K562 (cell line): ENCODE results near the gene MTMR3. TPM values are rescaled to one million over a fixed set of nuclear protein-coding genes. Genes with fewer than 3 reads are reported as not detected.

Experiments
- ATAC-seq: fragments of 200-7000 bp; cut with Tn5 transposase; 3 replicates; pipeline ENCODE4 v1.9.1; 2020; ENCODE audit warnings: moderate library complexity
- BruUV-seq: library from RNA; stranded (reverse); fragments of 400-500 nt; replicated peaks from 2 replicates; lab custom pipeline; 2021; lab: Mats Ljungman, UMichigan
- CTCF ChIA-PET: fragments of 300-600 bp; formaldehyde crosslinking; extraction: SDS; loops from one replicate; lab custom pipeline; 2021; ENCODE audit warnings: low intra/inter-chr PET ratio; lab: Yijun Ruan, JAX
- POLR2A ChIA-PET: fragments of 300-600, 350-650 bp; sonication (Branson Sonifier 250); formaldehyde crosslinking; extraction: SDS; loops from one replicate; lab custom pipeline; 2021; ENCODE audit warnings: antibody characterized with exemption, inconsistent platforms; lab: Yijun Ruan, JAX
- DNase-seq, 4 experiments: peaks; one replicate each; pipeline versions ENCODE4 v3.0.0 to v3.0.0-alpha.2; 2011 to 2018; ENCODE audit warnings: low spot score in 3 of 4, mixed read lengths in 3 of 4; ENCODE audit errors: extremely low read depth in 1 of 4
- FAIRE-seq: peaks from 2 replicates; lab custom pipeline; 2011; peaks lifted over from hg19 to GRCh38; lab: Jason Lieb, UNC
- H2AFZ ChIP-seq: 2 replicates; pipeline ENCODE4 v1.6.0; 2011; ENCODE audit warnings: low read depth, low read length, control low read depth, inconsistent platforms
- H3K27ac ChIP-seq: fragments of 200-600 bp; 3 replicates; pipeline ENCODE4 v1.8.0; 2011; ENCODE audit warnings: low read depth, mild to moderate bottlenecking, control low read depth, inconsistent platforms, low read length, moderate library complexity, mixed read lengths; ENCODE audit errors: extremely low read depth
- H3K27me3 ChIP-seq, 2 experiments: fragments of 300-600 bp in 1 of 2; 2 replicates in 1 of 2; 3 replicates in 1 of 2; pipeline versions ENCODE4 v1.6.0 to v1.8.0; 2011; ENCODE audit warnings: inconsistent platforms in 2 of 2, low read length in 2 of 2, mild to moderate bottlenecking in 1 of 2, mixed read lengths in 1 of 2, moderate library complexity in 1 of 2; ENCODE audit not compliant: control insufficient read depth in 2 of 2, insufficient read depth in 2 of 2
- H3K36me3 ChIP-seq: fragments of 300-600 bp; 3 replicates; pipeline ENCODE4 v1.8.0; 2011; ENCODE audit warnings: mild to moderate bottlenecking, low read length, inconsistent platforms; ENCODE audit not compliant: control insufficient read depth, insufficient read depth
- H3K4me1 ChIP-seq, 2 experiments: fragments of 200-600 bp in 1 of 2; replicated peaks in 1 of 2; 2 replicates in 1 of 2; 3 replicates in 1 of 2; pipeline versions ENCODE4 v1.5.1 to v1.8.0; 2011; ENCODE audit warnings: inconsistent platforms in 2 of 2, low read length in 2 of 2, mild to moderate bottlenecking in 1 of 2, mixed read lengths in 1 of 2, moderate library complexity in 1 of 2; ENCODE audit not compliant: control insufficient read depth in 2 of 2, insufficient read depth in 2 of 2
- H3K4me2 ChIP-seq: 2 replicates; pipeline ENCODE4 v1.6.1; 2011; ENCODE audit warnings: low read length, control low read depth, inconsistent platforms, mixed read lengths; ENCODE audit not compliant: insufficient read depth
- H3K4me3 ChIP-seq: fragments of 200-600 bp; sonication (generic), shearing (Covaris generic); 2 replicates; pipeline ENCODE4 v1.5.1; 2016; ENCODE audit warnings: control low read depth, inconsistent platforms
- H3K79me2 ChIP-seq: fragments of 200-600 bp; 3 replicates; pipeline ENCODE4 v1.8.0; 2011; ENCODE audit warnings: low read length, inconsistent platforms; ENCODE audit not compliant: control insufficient read depth, insufficient read depth
- H3K9ac ChIP-seq, 2 experiments: 2 replicates each; pipeline versions ENCODE4 v1.6.0 to v1.6.1; 2011; ENCODE audit warnings: low read depth in 2 of 2, low read length in 2 of 2, control low read depth in 1 of 2, inconsistent platforms in 1 of 2, mild to moderate bottlenecking in 1 of 2, mixed read lengths in 1 of 2; ENCODE audit not compliant: insufficient read depth in 1 of 2
- H3K9me1 ChIP-seq: one replicate; pipeline ENCODE4 v1.6.0; 2011; ENCODE audit warnings: inconsistent platforms, mild to moderate bottlenecking, low read length, moderate library complexity; ENCODE audit not compliant: control insufficient read depth, insufficient read depth
- H3K9me3 ChIP-seq: replicated peaks from 2 replicates; pipeline ENCODE4 v1.5.1; 2011; ENCODE audit warnings: low read depth, low read length, inconsistent platforms; ENCODE audit not compliant: control insufficient read depth, insufficient read depth
- H4K20me1 ChIP-seq: replicated peaks from 2 replicates; pipeline ENCODE4 v1.6.1; 2011; ENCODE audit warnings: low read length, inconsistent platforms, mixed read lengths; ENCODE audit not compliant: control insufficient read depth, insufficient read depth
- CTBP1 ChIP-seq: fragments of 450-650 bp; IDR thresholded peaks from 2 replicates; pipeline ENCODE4 v1.6.1; 2016; ENCODE audit warnings: borderline replicate concordance
- ELF1 ChIP-seq: fragments of 200-800 bp; sonication (Bioruptor generic); IDR thresholded peaks from 2 replicates; pipeline ENCODE4 v1.6.1; 2016; ENCODE audit warnings: missing genetic modification characterization, missing compliant biosample characterization
- KAT7 ChIP-seq: sonication (generic); formaldehyde crosslinking; IDR thresholded peaks from 2 replicates; pipeline ENCODE4 v1.8.0; 2022; ENCODE audit warnings: missing genetic modification reagents, mild to moderate bottlenecking, borderline replicate concordance
- NR3C1 ChIP-seq: sonication (generic); formaldehyde crosslinking; IDR thresholded peaks from 2 replicates; pipeline ENCODE4 v1.8.1; 2022; ENCODE audit warnings: missing genetic modification reagents
- PHF21A ChIP-seq: fragments of 450-650 bp; IDR thresholded peaks from 2 replicates; pipeline ENCODE4 v1.6.1; 2017; ENCODE audit warnings: low read depth, borderline replicate concordance
- in situ Hi-C: fragments of 300-500 bp; cut with MboI; formaldehyde crosslinking; loops from 4 replicates; pipeline ENCODE4 v1.15.0; 2018; ENCODE audit warnings: inconsistent platforms, mixed read lengths
- intact Hi-C: fragments of 100-400 bp; cut with micrococcal nuclease; formaldehyde crosslinking; loops from 2 replicates; pipeline ENCODE4 v1.14.2; 2022
- polyA plus RNA-seq, 8 experiments: library from polyadenylated mRNA; depleted of rRNA in 4 of 8; stranded (reverse) in 5 of 8; unstranded in 3 of 8; fragments of >200 nt; fragmentation: Nextera tagmentation in 2 of 8; fragmentation: Illumina TruSeq in 1 of 8; extraction: Ambion mirVana in 2 of 8; extraction: Trizol in 1 of 8; gene quantifications; 2 replicates each; pipeline versions ENCODE4 v1.2.1 to v1.2.3, GENCODE V29; 2011 to 2014; ENCODE audit warnings: inconsistent platforms in 1 of 8, missing spikeins in 1 of 8
- total RNA-seq, 7 experiments: library from RNA; depleted of rRNA in 6 of 7; stranded (reverse); fragments of >200 nt in 6 of 7; fragmentation: Illumina TruSeq in 2 of 7; extraction: Trizol in 2 of 7; gene quantifications; 2 replicates each; pipeline versions ENCODE4 v1.2.1 to v1.2.3, GENCODE V29; 2011 to 2021; ENCODE audit warnings: low replicate concordance in 1 of 7
- TF ChIP-seq, protein P1 (sequence below), 2 experiments: fragments of 250-450 bp in 1 of 2; fragments of 450-650 bp in 1 of 2; sonication (Bioruptor Pico) in 1 of 2; IDR thresholded peaks; 2 replicates each; pipeline versions ENCODE4 v1.6.1 to v1.8.0; 2016 to 2021; ENCODE audit warnings: mild to moderate bottlenecking in 2 of 2, moderate library complexity in 2 of 2, missing compliant biosample characterization in 1 of 2, missing genetic modification characterization in 1 of 2
- TF ChIP-seq, protein P2 (sequence below): fragments of 450-650 bp; IDR thresholded peaks from one replicate; pipeline ENCODE4 v1.6.1; 2018; ENCODE audit warnings: mild to moderate bottlenecking, moderate library complexity; ENCODE audit not compliant: partially characterized antibody
- TF ChIP-seq, protein P3 (sequence below): sonication (generic); formaldehyde crosslinking; IDR thresholded peaks from 2 replicates; pipeline ENCODE4 v1.8.0; 2023; ENCODE audit warnings: mild to moderate bottlenecking, missing genetic modification reagents

MTMR3 gene
- total and polyA plus RNA-seq, 9 of the 15 experiments (the other 6 are each of a cell fraction or from before 2014, with no cell fraction given), result 1.6 to 13.7 (median 7.9) TPM

DNA sequence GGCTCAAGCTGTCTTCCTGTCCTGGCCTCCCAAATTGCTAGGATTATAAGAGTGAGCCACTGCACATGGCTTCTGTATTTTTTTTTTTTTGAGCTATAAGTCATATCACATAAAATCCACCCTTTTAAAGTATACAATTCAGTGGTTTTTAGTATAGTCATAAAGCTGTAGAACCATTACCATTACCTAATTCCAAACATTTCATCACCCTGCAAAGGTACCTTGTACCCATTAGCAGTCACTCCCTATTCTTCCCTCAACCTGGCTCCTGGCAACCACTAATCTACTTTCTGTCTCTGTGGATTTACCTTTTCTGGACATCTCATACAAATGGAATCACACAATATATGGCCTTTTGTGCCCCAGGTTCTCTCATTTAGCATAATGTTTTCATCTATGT, 84.5 kb downstream of the MTMR3 start:
- H2AFZ ChIP-seq, result no peak overlapping the region
- H3K9ac ChIP-seq, result no peak overlapping the region
- no peak for FAIRE-seq
- ChIA-PET POLR2A (interaction anchor here (1.4 kb wide), 1 partner anchor 60 kb away, joined by 3 read pairs; no protein-coding TSS in a partner anchor), CTCF (no interaction called here)
- intact Hi-C loops, result no loop called here
- no peaks in the 10 kb centered on the region for H3K9me1 ChIP-seq
- TF ChIP-seq, protein P1, sequence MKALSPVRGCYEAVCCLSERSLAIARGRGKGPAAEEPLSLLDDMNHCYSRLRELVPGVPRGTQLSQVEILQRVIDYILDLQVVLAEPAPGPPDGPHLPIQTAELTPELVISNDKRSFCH (CRISPR knock-in tag; IDR thresholded peaks at IDR 0.05), result no peak
- TF ChIP-seq, protein P1 (tag; IDR thresholded peaks at IDR 0.05), result no peak
- TF ChIP-seq CTBP1 (no peak), PHF21A (no peak), KAT7 (CRISPR knock-in tag) (no peak), ELF1 (tag) (no peak), NR3C1 (no peak)
- TF ChIP-seq, protein P2, sequence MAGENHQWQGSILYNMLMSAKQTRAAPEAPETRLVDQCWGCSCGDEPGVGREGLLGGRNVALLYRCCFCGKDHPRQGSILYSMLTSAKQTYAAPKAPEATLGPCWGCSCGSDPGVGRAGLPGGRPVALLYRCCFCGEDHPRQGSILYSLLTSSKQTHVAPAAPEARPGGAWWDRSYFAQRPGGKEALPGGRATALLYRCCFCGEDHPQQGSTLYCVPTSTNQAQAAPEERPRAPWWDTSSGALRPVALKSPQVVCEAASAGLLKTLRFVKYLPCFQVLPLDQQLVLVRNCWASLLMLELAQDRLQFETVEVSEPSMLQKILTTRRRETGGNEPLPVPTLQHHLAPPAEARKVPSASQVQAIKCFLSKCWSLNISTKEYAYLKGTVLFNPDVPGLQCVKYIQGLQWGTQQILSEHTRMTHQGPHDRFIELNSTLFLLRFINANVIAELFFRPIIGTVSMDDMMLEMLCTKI, result no peak
- TF ChIP-seq, protein P3, sequence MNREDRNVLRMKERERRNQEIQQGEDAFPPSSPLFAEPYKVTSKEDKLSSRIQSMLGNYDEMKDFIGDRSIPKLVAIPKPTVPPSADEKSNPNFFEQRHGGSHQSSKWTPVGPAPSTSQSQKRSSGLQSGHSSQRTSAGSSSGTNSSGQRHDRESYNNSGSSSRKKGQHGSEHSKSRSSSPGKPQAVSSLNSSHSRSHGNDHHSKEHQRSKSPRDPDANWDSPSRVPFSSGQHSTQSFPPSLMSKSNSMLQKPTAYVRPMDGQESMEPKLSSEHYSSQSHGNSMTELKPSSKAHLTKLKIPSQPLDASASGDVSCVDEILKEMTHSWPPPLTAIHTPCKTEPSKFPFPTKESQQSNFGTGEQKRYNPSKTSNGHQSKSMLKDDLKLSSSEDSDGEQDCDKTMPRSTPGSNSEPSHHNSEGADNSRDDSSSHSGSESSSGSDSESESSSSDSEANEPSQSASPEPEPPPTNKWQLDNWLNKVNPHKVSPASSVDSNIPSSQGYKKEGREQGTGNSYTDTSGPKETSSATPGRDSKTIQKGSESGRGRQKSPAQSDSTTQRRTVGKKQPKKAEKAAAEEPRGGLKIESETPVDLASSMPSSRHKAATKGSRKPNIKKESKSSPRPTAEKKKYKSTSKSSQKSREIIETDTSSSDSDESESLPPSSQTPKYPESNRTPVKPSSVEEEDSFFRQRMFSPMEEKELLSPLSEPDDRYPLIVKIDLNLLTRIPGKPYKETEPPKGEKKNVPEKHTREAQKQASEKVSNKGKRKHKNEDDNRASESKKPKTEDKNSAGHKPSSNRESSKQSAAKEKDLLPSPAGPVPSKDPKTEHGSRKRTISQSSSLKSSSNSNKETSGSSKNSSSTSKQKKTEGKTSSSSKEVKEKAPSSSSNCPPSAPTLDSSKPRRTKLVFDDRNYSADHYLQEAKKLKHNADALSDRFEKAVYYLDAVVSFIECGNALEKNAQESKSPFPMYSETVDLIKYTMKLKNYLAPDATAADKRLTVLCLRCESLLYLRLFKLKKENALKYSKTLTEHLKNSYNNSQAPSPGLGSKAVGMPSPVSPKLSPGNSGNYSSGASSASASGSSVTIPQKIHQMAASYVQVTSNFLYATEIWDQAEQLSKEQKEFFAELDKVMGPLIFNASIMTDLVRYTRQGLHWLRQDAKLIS (CRISPR knock-in tag), result no peak
- H3K4me2 ChIP-seq, result no peak overlapping the region
- H3K27ac ChIP-seq, result no peak overlapping the region
- no peaks in the 10 kb centered on the region for H3K36me3 ChIP-seq
- ATAC-seq, result no peak
- H3K27me3 ChIP-seq, result no peaks in the 10 kb centered on the region
- H3K79me2 ChIP-seq, result no peaks in the 10 kb centered on the region
- no peaks in the 10 kb centered on the region for H3K9me3 ChIP-seq
- no TSS peak for BruUV-seq
- H4K20me1 ChIP-seq, result no peaks in the 10 kb centered on the region
- no peak for DNase-seq
- H3K4me1 ChIP-seq, result no peaks in the 10 kb centered on the region
- in situ Hi-C loops, result no loop called here
- H3K4me3 ChIP-seq, result no peak overlapping the region
